MM.1S (cell line): ENCODE results near the gene ATG5.

Source experiments
- DNase-seq: peaks from one replicate; pipeline ENCODE4 v3.0.0-alpha.2; 2015
- H2AFZ ChIP-seq: fragments of 300-600 bp; sonication (generic); 2 replicates; pipeline ENCODE4 v1.6.0; 2016; ENCODE audit warnings: antibody characterized with exemption, low read length
- H3F3A ChIP-seq: fragments of 300-600 bp; sonication (generic); 2 replicates; pipeline ENCODE4 v1.6.1; 2016; ENCODE audit warnings: mild to moderate bottlenecking, antibody characterized with exemption, low read length, moderate library complexity, mixed read lengths; ENCODE audit not compliant: insufficient read depth
- H3K27ac ChIP-seq: fragments of 300-600 bp; sonication (generic); 2 replicates; pipeline ENCODE4 v1.5.1; 2016; ENCODE audit warnings: mild to moderate bottlenecking, low read length
- H3K27me3 ChIP-seq: fragments of 300-600 bp; sonication (generic); replicated peaks from 2 replicates; pipeline ENCODE4 v1.6.0; 2016; ENCODE audit warnings: low read length; ENCODE audit not compliant: insufficient read depth
- H3K36me3 ChIP-seq: fragments of 300-600 bp; sonication (generic); replicated peaks from 2 replicates; pipeline ENCODE4 v1.6.1; 2016; ENCODE audit warnings: mild to moderate bottlenecking, low read length, mixed read lengths; ENCODE audit not compliant: insufficient read depth
- H3K4me1 ChIP-seq: fragments of 300-600 bp; sonication (generic); 2 replicates; pipeline ENCODE4 v1.6.1; 2016; ENCODE audit warnings: low read length, mixed read lengths
- H3K4me2 ChIP-seq: fragments of 300-600 bp; sonication (generic); 2 replicates; pipeline ENCODE4 v1.6.0; 2016; ENCODE audit warnings: low read depth, low read length
- H3K4me3 ChIP-seq: fragments of 300-600 bp; sonication (generic); 2 replicates; pipeline ENCODE4 v1.5.1; 2016; ENCODE audit warnings: low read length, mixed read lengths
- H3K79me2 ChIP-seq: fragments of 300-600 bp; sonication (generic); 2 replicates; pipeline ENCODE4 v1.6.1; 2016; ENCODE audit warnings: mixed run types, low read length, mixed read lengths
- H3K9ac ChIP-seq: fragments of 300-600 bp; sonication (generic); 2 replicates; pipeline ENCODE4 v1.6.1; 2016; ENCODE audit warnings: low read length, mixed read lengths
- H3K9me2 ChIP-seq: fragments of 300-600 bp; sonication (generic); replicated peaks from 2 replicates; pipeline ENCODE4 v1.6.1; 2016; ENCODE audit warnings: mild to moderate bottlenecking, low read length, mixed read lengths; ENCODE audit not compliant: insufficient read depth
- H3K9me3 ChIP-seq: fragments of 300-600 bp; sonication (generic); replicated peaks from 2 replicates; pipeline ENCODE4 v1.6.1; 2016; ENCODE audit warnings: mild to moderate bottlenecking, low read length, mixed read lengths; ENCODE audit not compliant: insufficient read depth
- H4K20me1 ChIP-seq: fragments of 300-600 bp; sonication (generic); 2 replicates; pipeline ENCODE4 v1.6.1; 2016; ENCODE audit warnings: mild to moderate bottlenecking, low read length, moderate library complexity, mixed read lengths; ENCODE audit not compliant: insufficient read depth
- EZH2 ChIP-seq: fragments of 300-600 bp; sonication (generic); optimal IDR thresholded peaks from 2 replicates; pipeline ENCODE3; 2017; ENCODE audit warnings: low read depth, mild to moderate bottlenecking, antibody characterized with exemption, low read length, mixed read lengths
- EZH2phosphoT487 ChIP-seq: fragments of 300-600 bp; sonication (generic); IDR thresholded peaks from 2 replicates; pipeline ENCODE4 v1.6.1; 2018; ENCODE audit warnings: antibody characterized with exemption, low read length
- TF ChIP-seq, protein P1 (sequence below): fragments of 300-600 bp; sonication (generic); IDR thresholded peaks from 2 replicates; pipeline ENCODE4 v1.5.1; 2016; ENCODE audit warnings: antibody characterized with exemption, low read length, mixed read lengths

Gene ATG5

DNA sequence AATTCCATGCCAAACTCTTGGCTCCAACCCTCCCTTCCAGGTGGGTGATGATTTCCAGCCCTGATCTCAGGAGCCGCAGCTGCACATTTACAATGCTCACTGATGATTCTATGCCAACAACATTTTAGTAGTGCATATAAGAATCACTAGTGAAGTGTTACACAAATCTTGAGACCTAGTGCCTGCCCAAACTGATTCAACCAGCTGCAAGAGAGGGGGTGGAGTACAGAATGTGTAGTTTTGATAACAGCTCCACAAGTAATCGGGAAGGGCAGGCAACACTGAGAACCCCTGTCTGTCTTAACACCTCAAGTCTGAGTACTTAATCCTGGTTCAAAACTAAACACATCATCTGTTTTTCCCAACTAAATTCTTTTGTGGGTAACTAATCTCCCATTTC is 147.8 kb downstream of the ATG5 start:
- Histone ChIP-seq H3K4me1 (peaks cover 39% of the 10 kb centered on the region), H3K9ac (no peak overlapping the region), H4K20me1 (no peaks in the 10 kb centered on the region), H2AFZ (no peak overlapping the region), H3F3A (peaks cover 18% of the 10 kb centered on the region), H3K27me3 (no peaks in the 10 kb centered on the region), H3K9me2 (no peaks in the 10 kb centered on the region), H3K9me3 (no peaks in the 10 kb centered on the region), H3K4me2 (no peak overlapping the region), H3K79me2 (no peaks in the 10 kb centered on the region), H3K4me3 (no peak overlapping the region), H3K27ac (no peak overlapping the region), H3K36me3 (no peaks in the 10 kb centered on the region)
- DNase-seq = no peak
- TF ChIP-seq EZH2 = no peak
- TF ChIP-seq, protein P1, sequence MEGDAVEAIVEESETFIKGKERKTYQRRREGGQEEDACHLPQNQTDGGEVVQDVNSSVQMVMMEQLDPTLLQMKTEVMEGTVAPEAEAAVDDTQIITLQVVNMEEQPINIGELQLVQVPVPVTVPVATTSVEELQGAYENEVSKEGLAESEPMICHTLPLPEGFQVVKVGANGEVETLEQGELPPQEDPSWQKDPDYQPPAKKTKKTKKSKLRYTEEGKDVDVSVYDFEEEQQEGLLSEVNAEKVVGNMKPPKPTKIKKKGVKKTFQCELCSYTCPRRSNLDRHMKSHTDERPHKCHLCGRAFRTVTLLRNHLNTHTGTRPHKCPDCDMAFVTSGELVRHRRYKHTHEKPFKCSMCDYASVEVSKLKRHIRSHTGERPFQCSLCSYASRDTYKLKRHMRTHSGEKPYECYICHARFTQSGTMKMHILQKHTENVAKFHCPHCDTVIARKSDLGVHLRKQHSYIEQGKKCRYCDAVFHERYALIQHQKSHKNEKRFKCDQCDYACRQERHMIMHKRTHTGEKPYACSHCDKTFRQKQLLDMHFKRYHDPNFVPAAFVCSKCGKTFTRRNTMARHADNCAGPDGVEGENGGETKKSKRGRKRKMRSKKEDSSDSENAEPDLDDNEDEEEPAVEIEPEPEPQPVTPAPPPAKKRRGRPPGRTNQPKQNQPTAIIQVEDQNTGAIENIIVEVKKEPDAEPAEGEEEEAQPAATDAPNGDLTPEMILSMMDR = no peak
- TF ChIP-seq EZH2phosphoT487 = no peak

DNA sequence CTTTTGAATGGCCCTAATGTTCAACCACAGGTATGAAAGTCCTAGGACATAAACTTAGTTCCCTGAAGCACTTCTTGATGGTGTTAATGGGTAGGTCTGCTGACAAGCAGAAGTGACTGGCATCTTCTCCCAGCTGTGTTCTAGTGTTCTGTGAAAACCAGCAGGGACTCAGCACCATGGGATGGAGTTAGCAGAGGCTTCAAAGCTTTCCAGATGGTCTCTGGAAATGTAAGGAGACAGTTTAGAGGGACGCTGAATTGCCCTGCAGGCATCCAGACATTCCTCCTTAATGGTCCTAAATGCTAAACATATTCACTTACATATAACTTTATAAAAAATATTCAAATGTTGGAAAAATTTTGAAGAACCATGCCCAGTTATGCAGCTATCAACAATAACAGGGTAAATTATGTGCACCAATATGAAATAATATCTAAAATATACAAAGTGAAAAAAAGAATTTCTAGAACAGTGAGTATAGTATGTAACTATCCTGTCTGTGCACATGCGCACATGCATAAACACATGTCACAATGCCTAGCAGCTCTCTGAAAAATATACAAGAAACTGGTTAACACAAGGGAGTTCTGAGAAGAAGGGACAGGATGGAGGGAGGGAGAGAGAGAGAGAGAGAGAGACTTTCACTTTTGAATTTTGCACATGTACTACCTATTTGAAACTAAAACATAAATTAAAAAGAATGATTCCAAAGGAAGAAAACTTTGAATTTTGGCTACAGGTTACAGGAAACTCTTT is 152.3 kb downstream of the ATG5 start:
- no peak for TF ChIP-seq EZH2
- no peak for TF ChIP-seq EZH2phosphoT487
- TF ChIP-seq, protein P1 = no peak
- Histone ChIP-seq H3K27ac (no peak overlapping the region), H3K4me1 (peaks cover 47% of the 10 kb centered on the region), H3K36me3 (no peaks in the 10 kb centered on the region), H3K9me2 (no peaks in the 10 kb centered on the region), H3K9me3 (no peaks in the 10 kb centered on the region), H3K4me2 (no peak overlapping the region), H3F3A (peaks cover 14% of the 10 kb centered on the region), H3K27me3 (no peaks in the 10 kb centered on the region), H4K20me1 (no peaks in the 10 kb centered on the region), H3K9ac (no peak overlapping the region), H3K4me3 (no peak overlapping the region), H2AFZ (no peak overlapping the region), H3K79me2 (no peaks in the 10 kb centered on the region; the same call in 1 of the 2 replicates)
- DNase-seq = peak; percentile 40

DNA sequence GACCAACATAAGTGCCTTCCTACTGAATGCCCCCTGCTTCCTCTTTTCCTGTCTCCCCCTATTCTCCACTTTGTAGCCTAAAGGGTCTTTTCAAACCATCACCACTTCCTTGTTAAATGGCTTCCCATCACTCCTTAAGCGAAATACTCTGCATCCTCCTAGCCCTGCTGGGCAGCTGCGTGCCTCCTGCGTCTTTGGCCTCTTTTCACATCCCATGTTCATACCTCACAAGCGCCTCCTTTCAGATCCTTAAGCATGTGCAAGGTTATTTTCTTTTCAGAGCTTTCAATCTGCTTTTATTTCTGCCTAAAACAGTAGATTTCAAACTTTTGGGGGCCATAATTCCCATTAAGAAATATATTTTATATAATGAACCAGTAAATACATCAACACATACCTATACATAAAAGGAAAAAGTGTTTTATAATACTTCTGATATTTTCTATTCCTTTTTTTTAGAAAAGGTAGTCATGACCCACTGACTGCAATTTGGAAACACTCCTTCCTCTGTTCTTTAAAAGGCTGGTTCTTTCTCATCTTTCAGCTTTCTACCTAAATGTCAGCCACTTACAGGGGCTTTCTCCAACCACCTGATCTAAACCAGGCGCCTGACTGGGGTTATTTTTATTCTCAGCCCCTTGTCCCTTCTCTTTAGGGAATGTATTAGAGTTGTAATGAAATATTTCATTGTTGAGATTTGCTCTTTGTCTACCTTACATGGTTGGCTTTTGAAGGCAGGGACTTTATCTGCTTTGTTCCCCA is 155.3 kb downstream of the ATG5 start:
- peaks cover 7% of the 10 kb centered on the region for H3K79me2 ChIP-seq
- DNase-seq = no peak
- peaks cover 74% of the 10 kb centered on the region for H3K4me1 ChIP-seq
- no peak overlapping the region for H2AFZ ChIP-seq
- no peak overlapping the region for H3K9ac ChIP-seq
- H3K9me2 ChIP-seq = no peaks in the 10 kb centered on the region
- H3K9me3 ChIP-seq = no peaks in the 10 kb centered on the region
- H3K36me3 ChIP-seq = no peaks in the 10 kb centered on the region
- H4K20me1 ChIP-seq = no peaks in the 10 kb centered on the region
- H3F3A ChIP-seq = peaks cover 43% of the 10 kb centered on the region
- H3K27ac ChIP-seq = no peak overlapping the region
- no peak overlapping the region for H3K4me2 ChIP-seq
- no peak overlapping the region for H3K4me3 ChIP-seq
- no peaks in the 10 kb centered on the region for H3K27me3 ChIP-seq
- no peak for TF ChIP-seq EZH2
- no peak for TF ChIP-seq EZH2phosphoT487
- TF ChIP-seq, protein P1 = no peak
